ENCODE results near the gene SCAI. TPM values are rescaled to one million over a fixed set of nuclear protein-coding genes. Genes with fewer than 3 reads are reported as not detected.

Gene SCAI
- total RNA-seq, 1 experiment from 2014 or later = 4.7 TPM

DNA sequence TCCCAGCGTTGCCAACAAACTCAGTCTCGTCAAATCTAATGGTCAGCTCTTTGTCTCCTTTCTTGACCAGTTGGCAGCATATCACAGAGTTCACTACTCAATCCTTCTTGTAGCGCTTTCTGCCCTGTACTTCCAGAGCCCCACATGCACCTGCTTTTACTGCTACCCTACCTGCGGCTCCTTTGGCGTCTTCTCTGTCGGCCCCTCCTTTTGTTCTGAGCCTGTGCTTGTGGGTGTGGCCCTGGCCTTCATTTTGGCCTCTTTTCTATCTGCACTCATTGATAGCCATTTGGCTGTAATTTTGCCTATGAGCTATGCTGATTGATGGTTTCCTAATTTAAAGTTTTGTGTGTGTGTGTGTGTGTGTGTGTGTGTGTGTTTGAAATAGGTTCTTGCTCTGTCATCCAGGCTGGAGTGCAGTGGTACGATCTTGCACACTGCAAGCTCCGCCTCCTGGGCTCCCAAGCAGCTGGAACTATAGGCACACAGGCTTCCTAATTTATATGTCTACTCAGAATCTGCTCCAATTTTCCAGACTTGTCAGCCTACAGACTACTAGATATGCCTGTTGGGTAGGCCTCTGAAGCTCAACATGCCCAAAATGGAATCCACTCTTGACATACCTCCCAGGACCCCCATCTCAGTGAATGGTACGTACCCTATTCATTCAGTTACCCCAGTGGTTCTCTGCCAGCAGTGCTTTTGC, 249.1 kb downstream of the SCAI start:
- Histone ChIP-seq H3K27ac (ENCODE audit: low read length) (no peak overlapping the region), H3K9me3 (ENCODE audit: control insufficient read depth, insufficient read depth, low read depth, low read length) (no peaks in the 10 kb centered on the region), H3K27me3 (ENCODE audit: control insufficient read depth, insufficient read depth, low read length) (no peaks in the 10 kb centered on the region), H3K36me3 (ENCODE audit: control insufficient read depth, insufficient read depth, low read length) (peaks cover 2% of the 10 kb centered on the region; the same call in 1 of the 2 replicates), H3K4me3 (ENCODE audit: low read depth in 2 of 2, low read length in 2 of 2) (no peak overlapping the region), H3K4me1 (ENCODE audit: control insufficient read depth, insufficient read depth, low read length) (no peaks in the 10 kb centered on the region)
- DNase-seq (ENCODE audit: low read depth, low spot score) = no peak
- BruUV-seq (replicated peaks) = no TSS peak
- CTCF ChIA-PET = interaction anchor here (0.7 kb wide), 1 partner anchor 32 kb away, joined by 3 read pairs; no protein-coding TSS in a partner anchor
- in situ Hi-C loops (cut with HindIII; ENCODE audit: low pct_unique_long_range_greater_than_20kb, low sequenced_read_pairs) = no loop called here
- POLR2A ChIA-PET = interaction anchor here (0.7 kb wide), 1 partner anchor 32 kb away, joined by 6 read pairs; no protein-coding TSS in a partner anchor
- intact Hi-C loops (cut with micrococcal nuclease; ENCODE audit: unreplicated experiment) = no loop called here
- peak; percentile 34; the same call in 1 of the 2 replicates for ATAC-seq
- TF ChIP-seq REST (IDR thresholded peaks at IDR 0.05; ENCODE audit: insufficient read depth in 1 of 2, low read depth in 2 of 2, low read length in 1 of 2) = no peak
- TF ChIP-seq TCF7L2 (IDR thresholded peaks at IDR 0.05; ENCODE audit: low read depth, low read length) = no peak
- TF ChIP-seq CTCF (IDR thresholded peaks at IDR 0.05) = no peak
- no peak for TF ChIP-seq SIN3A (IDR thresholded peaks at IDR 0.05; ENCODE audit: borderline replicate concordance, insufficient read depth, low read depth, low read length)
- TF ChIP-seq POLR2AphosphoS5 (IDR thresholded peaks at IDR 0.05; ENCODE audit: low read depth, low read length) = no peak

Other genes starting within 250 kb of the SCAI start
- gene GOLGA1, start 202.4 kb downstream of the SCAI start, total RNA-seq (2021; ENCODE audit: unreplicated experiment) = 15.5 TPM
- 27.3 TPM for gene PPP6C, start 46.3 kb upstream of the SCAI start, total RNA-seq (2021; ENCODE audit: unreplicated experiment)
- 33.9 TPM for gene RABEPK, start 57.0 kb upstream of the SCAI start, total RNA-seq (2021; ENCODE audit: unreplicated experiment)
- gene HSPA5, start 97.8 kb upstream of the SCAI start, total RNA-seq (2021; ENCODE audit: unreplicated experiment) = 281 TPM
- gene GAPVD1, start 118.3 kb upstream of the SCAI start, total RNA-seq (2021; ENCODE audit: unreplicated experiment) = 48.6 TPM

Data from Panc1 (cell line).